Measurements from ENCODE around the gene HABP4. TPM values are rescaled to one million over a fixed set of nuclear protein-coding genes. Genes with fewer than 3 reads are reported as not detected.

The HABP4 gene
- total and polyA plus RNA-seq, 10 of the 15 experiments (the other 5 are each of a cell fraction or from before 2014, with no cell fraction given): 1.6 to 15.4 (median 11.6) TPM

GRCh38 chr9:96502539-96503373 is 52.8 kb downstream of the HABP4 start:
- WGBS (ENCODE audit: insufficient coverage, insufficient replicate concordance, low lambda C conversion rate, missing lambda C conversion rate): 42% methylated on average over 6 of the region's 6 CpGs
- SMC1A ChIA-PET (ENCODE audit: uncharacterized antibody, unreplicated experiment): interaction anchor here (1.1 kb wide), 1 partner anchor 15 kb away, joined by 3 read pairs; no protein-coding TSS in a partner anchor
- intact Hi-C loops (cut with micrococcal nuclease; ENCODE audit: unreplicated experiment): no loop called here
- ATAC-seq (no peak), DNase-seq (ENCODE audit: low read depth, low spot score) (no peak), FAIRE-seq (no peak)
- CTCF ChIA-PET: interaction anchor here (1.6 kb wide), 1 partner anchor 38 kb away, joined by 4 read pairs; no protein-coding TSS in a partner anchor
- H2AFZ ChIP-seq (ENCODE audit: control insufficient read depth, low read depth, low read length): no peak overlapping the region
- POLR2A ChIA-PET: no interaction called here
- H3K4me2 ChIP-seq (ENCODE audit: control insufficient read depth, insufficient read depth): no peak overlapping the region
- no TSS peak for BruUV-seq (replicated peaks)
- no peaks in the 10 kb centered on the region for H3K27me3 ChIP-seq (replicated peaks in 1 of 2; ENCODE audit: control insufficient read depth in 2 of 2, insufficient read depth in 2 of 2, low read length in 1 of 2)
- in situ Hi-C loops (cut with MboI): no loop called here
- no peaks in the 10 kb centered on the region for H4K20me1 ChIP-seq (ENCODE audit: control insufficient read depth, insufficient read depth)
- H3K9me3 ChIP-seq (replicated peaks; ENCODE audit: control insufficient read depth, insufficient read depth, low read length): no peaks in the 10 kb centered on the region
- H3K36me3 ChIP-seq (ENCODE audit: control insufficient read depth in 2 of 2, insufficient read depth in 2 of 2, low read length in 1 of 2): no peaks in the 10 kb centered on the region
- no peak overlapping the region for H3K4me3 ChIP-seq
- no peaks in the 10 kb centered on the region for H3K4me1 ChIP-seq (ENCODE audit: control insufficient read depth, insufficient read depth, low read length)
- H3K79me2 ChIP-seq (ENCODE audit: control insufficient read depth, insufficient read depth, low read length): no peaks in the 10 kb centered on the region
- RAD21 ChIA-PET (ENCODE audit: unreplicated experiment): no interaction called here
- no peak overlapping the region for H3K27ac ChIP-seq (ENCODE audit: control insufficient read depth, insufficient read depth)
- no peak overlapping the region for H3K9ac ChIP-seq (ENCODE audit: control insufficient read depth, insufficient read depth, low read length)
- TF ChIP-seq NRF1 (conservative IDR thresholded peaks at IDR 0.05; ENCODE audit: low read depth, low read length): no peak
- no peak for TF ChIP-seq TCF3 (IDR thresholded peaks at IDR 0.05; ENCODE audit: borderline replicate concordance, insufficient read depth, low read depth, low read length)
- no peak for TF ChIP-seq RB1 (IDR thresholded peaks at IDR 0.05; ENCODE audit: borderline replicate concordance)
- no peak for TF ChIP-seq BCL11A (IDR thresholded peaks at IDR 0.05; ENCODE audit: low read depth, low read length)
- TF ChIP-seq HDGF (IDR thresholded peaks at IDR 0.05): no peak
- no peak for TF ChIP-seq MTA2 (IDR thresholded peaks at IDR 0.05; ENCODE audit: low read depth)
- TF ChIP-seq PAX5 (IDR thresholded peaks at IDR 0.05; ENCODE audit: borderline replicate concordance, low read depth, low read length): no peak
- no peak for TF ChIP-seq E2F8 (IDR thresholded peaks at IDR 0.05; ENCODE audit: low read depth, partially characterized antibody)
- no peak for TF ChIP-seq WRNIP1 (IDR thresholded peaks at IDR 0.05; ENCODE audit: borderline replicate concordance, low read depth, low read length)
- TF ChIP-seq ETV6 (conservative IDR thresholded peaks at IDR 0.05 in 1 of 2, IDR thresholded peaks at IDR 0.05 in 1 of 2; ENCODE audit: borderline replicate concordance in 1 of 2, low read depth in 1 of 2): no peak
- no peak for TF ChIP-seq ZNF592 (IDR thresholded peaks at IDR 0.05)
- TF ChIP-seq PKNOX1 (IDR thresholded peaks at IDR 0.05): no peak
- no peak for TF ChIP-seq RCOR1 (conservative IDR thresholded peaks at IDR 0.05; ENCODE audit: low read depth, low read length)

Measured in GM12878 (cell line).